OCI-LY3 (cell line): ENCODE measurements around the gene ZCCHC24.
A peak's percentile ranks its signal among the peaks of the same experiment; 100 is the strongest.

Source experiments
- H2AFZ ChIP-seq: fragments of 200-600, 300-600 bp; shearing (Covaris generic); 2 replicates; pipeline ENCODE4 v1.6.0; 2014; ENCODE audit warnings: antibody characterized with exemption, low read depth, low read length
- H3K27ac ChIP-seq: fragments of 200-600, 300-600 bp; sonication (generic); 2 replicates; pipeline ENCODE4 v1.5.1; 2014; ENCODE audit warnings: mild to moderate bottlenecking, low read length, moderate library complexity, mixed read lengths
- H3K27me3 ChIP-seq: fragments of 200-600, 300-600 bp; sonication (generic); 2 replicates; pipeline ENCODE4 v1.6.1; 2014; ENCODE audit warnings: low read depth, low read length, mixed read lengths
- H3K36me3 ChIP-seq: fragments of 200-600, 300-600 bp; sonication (generic); replicated peaks from 2 replicates; pipeline ENCODE3; 2014; ENCODE audit warnings: low read depth, low read length, mixed read lengths
- H3K4me1 ChIP-seq: fragments of 300-600, 200-600 bp; sonication (generic); 2 replicates; pipeline ENCODE4 v1.6.1; 2014; ENCODE audit warnings: low read length, mixed read lengths
- H3K4me2 ChIP-seq: fragments of 200-600, 300-600 bp; sonication (generic); 2 replicates; pipeline ENCODE4 v1.6.1; 2014; ENCODE audit warnings: low read length, mixed read lengths
- H3K4me3 ChIP-seq: fragments of 300-600, 200-600 bp; sonication (generic); 2 replicates; pipeline ENCODE4 v1.5.1; 2014; ENCODE audit warnings: antibody characterized with exemption, mild to moderate bottlenecking, low read length, moderate library complexity
- H3K79me2 ChIP-seq: fragments of 300-600, 200-600 bp; shearing (Covaris generic); 2 replicates; pipeline ENCODE4 v1.6.1; 2014; ENCODE audit warnings: mild to moderate bottlenecking, low read length, mixed read lengths
- H3K9ac ChIP-seq: fragments of 300-600, 200-600 bp; shearing (Covaris generic); 2 replicates; pipeline ENCODE4 v1.6.0; 2014; ENCODE audit warnings: mild to moderate bottlenecking, low read length, moderate library complexity
- H3K9me3 ChIP-seq: fragments of 200-600, 300-600 bp; shearing (Covaris generic); 2 replicates; pipeline ENCODE4 v1.6.1; 2014; ENCODE audit warnings: low read length, mixed read lengths; ENCODE audit not compliant: insufficient read depth
- H4K20me1 ChIP-seq: fragments of 200-600, 300-600 bp; sonication (generic); 2 replicates; pipeline ENCODE4 v1.6.1; 2016; ENCODE audit warnings: low read length, mixed read lengths; ENCODE audit not compliant: insufficient read depth
- CTCF ChIP-seq: fragments of 200-600, 300-600 bp; sonication (generic); IDR thresholded peaks from 2 replicates; pipeline ENCODE4 v1.5.1; 2014; ENCODE audit warnings: antibody characterized with exemption, low read length, low read depth
- EZH2phosphoT487 ChIP-seq: fragments of 200-600 bp; shearing (Covaris generic); IDR thresholded peaks from 2 replicates; pipeline ENCODE4 v1.6.1; 2018; ENCODE audit warnings: antibody characterized with exemption, mixed run types, low read depth

ZCCHC24 gene

GRCh38 chr10:79454259-79454658 lies 8.8 kb upstream of the ZCCHC24 start:
- no peak overlapping the region for H3K27ac ChIP-seq
- no peak overlapping the region for H3K4me3 ChIP-seq
- peaks cover 8% of the 10 kb centered on the region for H3K4me1 ChIP-seq
- no peaks in the 10 kb centered on the region for H3K79me2 ChIP-seq
- no peak overlapping the region for H2AFZ ChIP-seq
- TF ChIP-seq CTCF (no peak), EZH2phosphoT487 (no peak)
- 0 out of 2 replicates have a peak, but pooled peaks cover 3% of the 10 kb centered on the region for H3K27me3 ChIP-seq
- no peak overlapping the region for H3K4me2 ChIP-seq
- H3K9me3 ChIP-seq, result no peaks in the 10 kb centered on the region
- no peaks in the 10 kb centered on the region for H3K36me3 ChIP-seq
- no peak overlapping the region for H3K9ac ChIP-seq
- no peaks in the 10 kb centered on the region for H4K20me1 ChIP-seq

GRCh38 chr10:79453392-79453791 lies 8.0 kb upstream of the ZCCHC24 start:
- Histone ChIP-seq H2AFZ (no peak overlapping the region), H3K4me3 (no peak overlapping the region), H3K79me2 (no peaks in the 10 kb centered on the region), H3K4me2 (no peak overlapping the region), H4K20me1 (no peaks in the 10 kb centered on the region), H3K9ac (no peak overlapping the region), H3K9me3 (no peaks in the 10 kb centered on the region), H3K36me3 (no peaks in the 10 kb centered on the region), H3K27ac (no peak overlapping the region), H3K27me3 (no peaks in the 10 kb centered on the region), H3K4me1 (peaks cover 8% of the 10 kb centered on the region)
- no peak for TF ChIP-seq EZH2phosphoT487
- no peak for TF ChIP-seq CTCF

GRCh38 chr10:79452174-79452611 lies 6.8 kb upstream of the ZCCHC24 start:
- Histone ChIP-seq H3K9me3 (no peaks in the 10 kb centered on the region), H3K4me1 (peaks cover 8% of the 10 kb centered on the region), H3K9ac (no peak overlapping the region), H3K27ac (no peak overlapping the region), H2AFZ (no peak overlapping the region), H3K4me2 (peak overlapping the region; percentile 44; the same call in 1 of the 2 replicates), H3K4me3 (no peak overlapping the region), H4K20me1 (no peaks in the 10 kb centered on the region), H3K36me3 (no peaks in the 10 kb centered on the region), H3K27me3 (no peaks in the 10 kb centered on the region), H3K79me2 (no peaks in the 10 kb centered on the region)
- TF ChIP-seq CTCF (no peak), EZH2phosphoT487 (no peak)

- Histone ChIP-seq H3K27ac (no peak overlapping the region), H3K4me1 (peaks cover 8% of the 10 kb centered on the region), H3K79me2 (no peaks in the 10 kb centered on the region), H3K4me3 (no peak overlapping the region), H3K27me3 (no peaks in the 10 kb centered on the region), H2AFZ (no peak overlapping the region), H3K4me2 (no peak overlapping the region), H3K9me3 (no peaks in the 10 kb centered on the region), H3K9ac (no peak overlapping the region), H4K20me1 (no peaks in the 10 kb centered on the region), H3K36me3 (no peaks in the 10 kb centered on the region)
- TF ChIP-seq CTCF (no peak), EZH2phosphoT487 (no peak)
These were observed 5.7 kb upstream of the ZCCHC24 start for GRCh38 chr10:79451046-79451699.
